Stimulated activated CD4-positive, alpha-beta T cell treated with anti-CD3 and anti-CD28 coated beads, Interleukin-1b, Interleukin-23, amount 100 ng/mL, for 4 hours (primary cell): ENCODE results near the gene SBF2.

Experiments used
- DNase-seq, 2 donors: peaks; one replicate each; pipeline ENCODE4 v3.0.0-alpha.2; 2020; ENCODE audit warnings: low read depth in 2 of 2

SBF2 gene

DNA sequence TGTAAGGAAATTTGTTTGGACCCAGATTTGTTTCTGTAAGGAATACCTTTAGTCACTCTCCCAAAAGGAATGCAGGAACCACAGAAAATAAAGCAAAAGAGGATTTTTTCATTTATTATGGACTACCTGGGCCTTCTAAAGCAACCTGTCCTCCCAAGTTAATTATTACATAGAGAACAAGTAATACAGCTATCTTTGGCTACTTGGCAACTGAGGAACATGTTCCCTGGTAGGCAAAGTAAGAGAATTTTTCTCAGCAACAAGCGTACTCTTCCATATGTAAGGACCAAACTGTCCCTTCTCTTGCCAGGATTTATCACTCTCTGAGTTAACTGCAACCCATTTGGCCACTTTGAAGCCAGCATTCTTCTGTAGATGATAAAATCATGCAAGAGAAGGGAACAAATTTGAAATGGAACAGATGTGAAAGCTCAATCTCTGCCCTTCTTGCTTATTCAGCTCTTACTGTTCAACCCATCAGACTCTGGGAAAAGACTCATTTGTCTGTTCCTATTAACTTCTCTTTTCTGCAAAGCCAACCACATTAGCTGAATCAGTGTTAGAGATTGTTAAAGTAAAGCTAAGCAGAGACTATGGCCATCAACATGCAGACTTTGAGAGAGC is 440.0 kb downstream of the SBF2 start:
- DNase-seq, result no peak

DNA sequence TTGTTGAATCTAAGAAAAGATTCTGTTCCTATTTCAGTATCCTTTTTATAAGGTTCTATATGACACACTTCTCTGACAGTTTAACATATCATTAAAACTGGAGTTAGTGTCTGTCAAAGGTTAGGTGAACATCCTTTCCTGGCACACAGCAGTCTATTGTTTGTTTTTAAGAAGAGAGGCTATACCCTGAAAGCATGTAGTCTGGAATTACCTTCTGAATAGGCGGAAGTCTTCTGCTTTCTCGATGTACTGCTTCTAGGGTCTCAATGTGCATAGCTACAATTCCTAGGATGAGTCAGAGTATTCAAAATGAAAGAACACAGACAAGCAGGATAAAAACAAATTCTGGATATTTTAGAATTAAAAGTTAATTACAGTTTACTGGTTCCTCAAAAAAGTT is 441.6 kb downstream of the SBF2 start:
- DNase-seq, result no peak

DNA sequence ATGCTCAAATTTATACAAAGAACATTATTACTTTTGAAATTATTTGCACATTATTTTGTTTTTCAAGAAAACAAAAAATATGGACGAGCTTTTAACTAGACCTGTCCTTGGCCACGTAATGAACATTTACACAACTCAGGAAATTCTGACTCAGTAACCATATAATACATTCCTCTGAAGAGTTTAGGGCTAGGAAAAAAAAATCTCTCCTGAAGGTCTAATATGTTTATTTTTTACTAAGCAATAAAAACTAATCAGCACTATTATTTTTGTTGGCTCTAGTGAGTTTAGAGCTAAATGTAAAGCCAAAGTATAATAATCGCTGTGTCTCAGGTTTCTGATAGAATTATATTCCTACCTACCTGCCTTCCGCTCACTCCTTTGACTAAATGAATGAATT is 442.7 kb downstream of the SBF2 start:
- no peak for DNase-seq

DNA sequence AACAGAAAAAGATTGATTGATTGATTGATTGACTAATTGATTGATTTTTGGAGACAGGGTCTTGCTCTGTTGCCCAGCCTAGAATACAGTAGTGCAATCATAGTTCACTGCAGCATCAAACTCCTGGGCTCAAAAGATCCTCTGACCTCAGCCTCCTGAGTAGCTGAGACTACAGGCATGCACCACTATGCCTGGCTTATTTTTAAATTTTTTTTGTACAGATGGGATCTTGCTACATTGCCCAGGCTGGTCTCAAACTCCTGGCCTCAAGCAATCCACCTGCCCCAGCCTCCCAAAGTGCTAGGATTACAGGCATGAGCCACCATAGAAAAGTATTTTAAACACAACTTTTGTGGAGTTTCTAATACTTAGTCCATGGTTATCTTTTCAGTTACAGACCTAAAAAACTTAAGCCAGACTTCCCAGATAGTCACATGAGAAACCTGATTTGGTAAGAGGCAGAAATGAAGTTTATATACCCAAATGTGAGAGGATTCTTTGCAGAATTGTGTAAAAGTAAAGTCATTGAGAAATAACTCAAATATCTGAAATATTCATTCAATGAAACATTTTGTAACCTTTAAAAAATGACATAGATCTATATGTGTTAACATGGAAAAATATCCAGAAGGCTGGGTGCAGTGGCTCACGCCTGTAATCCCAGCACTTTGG is 443.7 kb downstream of the SBF2 start:
- no peak for DNase-seq

DNA sequence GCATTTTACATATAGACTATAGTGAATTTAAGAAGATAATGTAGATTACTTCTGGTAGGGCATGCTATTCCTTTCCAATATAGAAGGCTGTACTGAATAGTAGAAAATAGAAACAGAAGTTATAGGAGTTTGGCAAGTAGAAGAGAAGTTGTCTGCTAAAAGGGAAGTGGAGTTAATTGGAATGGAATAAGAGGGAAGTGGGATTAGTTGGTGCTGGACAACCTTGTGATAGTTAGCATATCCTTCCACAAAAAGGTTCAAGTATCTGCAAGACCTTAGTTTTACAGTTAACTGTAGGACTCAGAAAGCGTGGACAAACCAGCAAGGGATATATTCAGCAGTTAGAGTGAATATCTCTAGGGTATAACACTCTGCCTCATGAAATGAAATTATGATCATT is 444.6 kb downstream of the SBF2 start:
- no peak for DNase-seq

DNA sequence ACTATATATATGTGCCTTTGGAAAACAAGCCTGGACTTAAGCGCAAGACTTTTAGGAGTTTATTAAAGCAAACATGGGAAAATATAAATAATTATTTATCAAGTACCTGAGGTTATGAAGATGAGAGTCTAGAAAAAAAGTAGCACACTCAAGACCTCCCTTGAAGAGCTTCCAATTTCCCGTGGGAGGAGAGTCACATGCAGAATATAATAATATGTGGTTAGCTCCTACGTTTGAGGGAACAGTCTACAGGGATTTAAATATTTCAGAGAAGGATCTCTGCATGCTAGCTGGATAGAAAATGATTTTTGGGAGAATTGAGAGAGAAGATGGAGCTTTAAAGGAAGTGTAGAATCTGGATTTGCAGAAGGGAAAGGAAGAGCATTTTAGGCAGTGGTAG is 446.4 kb downstream of the SBF2 start:
- DNase-seq, result no peak

DNA sequence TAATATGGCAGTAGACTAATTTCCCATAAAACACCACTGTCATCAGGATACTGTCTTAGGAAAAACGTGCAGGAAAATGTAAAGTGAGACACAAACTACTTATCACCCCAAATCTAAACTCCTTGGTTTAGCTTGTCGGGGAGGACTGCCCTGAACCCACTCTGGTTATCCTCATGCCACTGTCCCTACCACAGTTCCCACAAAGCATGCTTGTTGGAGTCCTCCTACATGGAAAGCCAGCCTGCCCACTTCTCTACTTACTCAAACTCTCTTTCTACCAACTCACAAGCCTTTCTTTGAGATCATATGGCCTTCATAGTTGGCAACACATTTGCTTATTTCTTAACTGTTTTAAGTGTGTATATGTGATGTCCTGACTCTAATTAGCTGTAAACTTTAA is 451.1 kb downstream of the SBF2 start:
- no peak for DNase-seq

DNA sequence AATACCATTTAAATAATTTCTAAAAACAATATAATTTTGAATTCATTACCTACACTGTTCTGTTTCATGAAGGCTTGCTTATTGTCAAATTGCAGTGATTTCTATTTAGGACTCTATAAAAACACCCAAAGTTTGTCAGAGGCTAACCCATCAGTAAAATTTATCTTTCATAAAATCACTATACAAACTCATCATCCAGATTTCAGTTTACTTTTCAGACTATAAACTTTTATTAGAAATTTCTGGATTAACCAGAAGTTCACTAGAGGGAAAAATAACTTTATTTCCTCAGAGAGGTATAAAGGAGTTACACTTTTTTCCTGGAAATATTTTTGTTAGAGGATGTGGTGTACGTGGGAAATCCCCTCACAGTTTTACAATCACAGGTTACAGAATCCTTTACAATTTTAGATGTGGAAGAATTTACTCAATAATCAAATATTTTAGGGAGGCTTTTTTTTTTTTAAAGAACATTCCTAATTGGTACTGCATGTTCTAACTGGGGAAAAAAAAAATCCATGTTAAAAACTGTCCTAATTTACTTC is 453.5 kb downstream of the SBF2 start:
- DNase-seq, result no peak

DNA sequence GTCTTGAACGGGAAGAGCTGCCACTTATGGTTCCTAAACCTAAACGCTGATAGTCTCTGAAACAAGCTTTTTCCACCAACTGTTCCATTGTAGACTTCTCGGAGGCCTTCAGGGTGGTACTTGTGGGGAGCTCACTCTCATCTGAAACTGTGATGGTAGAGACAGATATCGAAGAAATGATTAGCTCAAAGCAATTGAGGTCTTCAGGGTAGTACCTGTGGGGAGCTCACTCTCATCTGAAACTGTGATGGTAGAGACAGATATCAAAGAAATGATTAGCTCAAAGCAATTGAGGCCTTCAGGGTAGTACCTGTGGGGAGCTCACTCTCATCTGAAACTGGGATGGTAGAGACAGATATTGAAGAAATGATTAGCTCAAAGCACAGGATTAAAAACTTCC is 454.5 kb downstream of the SBF2 start:
- DNase-seq, result no peak

DNA sequence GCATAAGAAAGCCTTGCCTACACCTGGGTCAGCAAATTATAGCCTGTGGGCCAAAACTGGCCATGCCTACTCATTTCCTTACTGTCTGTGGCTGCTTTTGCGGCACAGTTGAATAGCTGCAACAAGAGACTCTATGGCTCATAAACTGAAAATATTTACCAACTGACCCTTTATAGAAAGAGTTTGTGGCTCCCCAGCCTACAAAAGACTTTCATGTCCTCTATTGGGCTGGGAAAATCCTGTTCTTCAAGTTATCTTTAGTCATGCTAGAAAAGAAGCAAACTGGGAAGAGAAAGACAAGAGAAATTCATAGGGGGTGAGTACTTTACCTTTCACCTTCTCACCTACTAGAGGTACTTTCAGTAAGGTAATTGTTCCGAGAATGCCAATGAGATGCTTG is 455.1 kb downstream of the SBF2 start:
- no peak for DNase-seq

DNA sequence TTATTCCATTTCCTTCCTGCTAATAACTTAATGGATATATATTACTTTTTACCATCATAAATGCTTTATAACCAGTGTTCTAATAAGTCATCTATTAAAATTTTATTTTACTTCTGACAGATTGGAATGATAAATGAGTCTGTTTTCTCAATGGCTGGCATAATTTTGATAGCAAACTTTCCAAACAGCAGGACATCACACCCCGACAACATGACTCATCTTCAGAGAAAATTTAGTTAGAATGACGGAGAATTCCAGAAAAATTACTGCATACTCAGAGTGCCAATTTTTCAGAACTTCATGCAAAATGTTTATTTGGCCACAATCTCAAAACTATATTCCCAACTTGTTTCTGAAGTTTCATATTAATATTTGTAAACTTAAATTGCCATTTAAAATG is 455.8 kb downstream of the SBF2 start:
- DNase-seq, result no peak

DNA sequence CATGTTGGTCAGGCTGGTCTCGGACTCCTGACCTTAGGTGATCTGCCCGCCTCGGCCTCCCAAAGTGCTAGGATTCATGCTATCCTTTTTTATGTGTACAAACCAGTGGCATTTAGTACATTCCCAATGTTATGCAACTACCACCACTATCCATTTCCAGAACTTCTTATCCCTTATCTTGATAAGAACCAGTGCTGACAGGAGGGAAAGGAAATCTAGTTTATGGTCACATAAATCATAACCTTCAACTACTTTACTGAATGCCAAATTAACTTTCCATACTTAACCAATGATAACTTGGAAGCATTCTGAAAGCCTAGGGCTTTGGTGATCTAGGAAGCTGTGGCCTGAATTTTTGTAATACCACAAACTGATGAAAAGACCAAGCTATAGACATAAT is 459.7 kb downstream of the SBF2 start:
- DNase-seq, result no peak

DNA sequence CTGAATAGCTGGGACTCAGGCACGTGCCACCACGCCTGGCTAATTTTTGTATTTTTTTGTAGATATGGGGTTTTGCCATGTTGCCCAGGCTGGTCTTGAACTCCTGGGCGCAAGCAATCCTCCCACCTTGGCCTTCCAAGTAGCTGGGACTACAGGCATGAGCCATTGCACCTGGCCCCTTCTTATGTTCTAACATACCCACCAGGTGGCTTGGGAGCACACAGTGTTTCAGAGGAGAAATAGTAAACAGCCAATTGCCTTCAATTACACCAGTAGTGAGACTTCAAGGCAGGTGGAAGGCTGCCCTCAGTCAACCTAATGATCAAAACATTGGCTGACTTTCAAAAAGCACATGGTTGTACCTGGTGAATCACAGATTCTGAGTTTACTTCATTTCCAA is 462.9 kb downstream of the SBF2 start:
- DNase-seq, result no peak

DNA sequence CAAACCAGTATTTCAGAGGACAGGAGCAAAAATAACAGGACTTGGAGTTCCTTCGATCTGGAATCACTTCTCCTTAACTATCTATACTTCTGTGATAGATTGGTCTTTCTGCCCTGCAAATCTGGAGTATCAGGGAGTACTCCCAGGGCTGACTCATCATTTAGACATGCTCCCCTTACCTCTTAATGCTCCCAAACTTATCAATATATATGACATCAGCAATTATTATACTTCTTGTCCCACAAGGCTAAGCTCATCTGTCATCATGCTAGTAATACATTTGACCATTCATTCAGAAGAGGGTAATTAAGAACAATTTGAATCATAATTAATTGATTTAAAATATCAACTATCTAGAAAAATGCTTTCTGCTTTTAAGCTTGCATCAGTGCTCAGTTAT is 466.3 kb downstream of the SBF2 start:
- DNase-seq, result no peak

DNA sequence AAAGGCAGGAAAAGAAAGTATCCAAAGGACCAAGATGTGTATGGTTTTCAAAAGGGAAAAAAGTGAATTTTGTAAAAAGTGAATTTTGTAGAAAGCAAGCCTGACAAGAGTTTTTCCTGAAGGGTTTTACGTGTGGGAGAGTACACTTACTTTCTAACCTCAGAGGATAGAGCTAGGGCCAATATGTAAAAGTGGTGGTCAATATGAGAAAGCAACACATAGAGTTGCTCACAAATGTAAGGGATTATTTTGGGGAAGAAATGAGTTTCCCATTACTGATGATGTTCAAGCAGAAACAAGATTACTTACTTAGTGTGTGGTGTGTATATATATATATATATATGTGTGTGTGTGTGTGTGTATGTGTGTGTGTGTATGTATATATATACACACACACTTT is 467.6 kb downstream of the SBF2 start:
- DNase-seq, result no peak

DNA sequence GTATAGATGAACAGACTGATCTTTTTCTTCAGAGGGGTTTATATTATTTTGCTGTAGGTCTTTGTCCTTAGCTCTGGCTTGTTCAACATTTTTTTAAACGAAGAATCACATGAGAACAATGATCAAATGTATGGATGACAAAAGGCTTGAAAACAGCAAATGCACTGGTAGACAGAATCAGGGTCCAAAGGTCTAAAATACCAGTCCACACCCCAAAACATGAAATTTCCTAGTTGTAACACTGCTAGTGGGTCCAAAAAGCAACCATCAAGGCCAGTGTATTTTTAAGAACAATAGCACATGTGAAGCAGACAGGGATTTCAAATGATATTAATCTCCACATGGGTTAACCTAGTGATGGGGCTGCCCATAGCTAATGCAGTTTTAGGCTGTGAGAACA is 468.1 kb downstream of the SBF2 start:
- DNase-seq, result no peak

DNA sequence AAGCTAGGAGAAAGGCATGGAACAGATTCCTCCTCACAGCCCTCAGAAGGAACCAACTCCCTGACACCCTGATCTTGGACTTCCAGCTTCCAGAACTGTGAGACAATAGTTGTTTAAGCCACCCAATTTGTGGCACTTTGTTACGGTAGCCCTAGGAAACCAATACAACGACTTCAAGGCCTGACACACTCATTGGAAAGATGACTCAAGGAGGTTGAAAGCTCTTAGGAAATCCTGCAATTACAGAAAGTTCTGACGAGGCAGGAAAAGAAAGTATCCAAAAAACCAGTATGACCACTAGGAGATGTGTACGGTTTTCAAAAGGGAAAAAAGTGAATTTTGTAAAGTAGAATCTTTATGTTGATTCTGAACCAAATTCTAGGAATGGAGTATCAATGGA is 468.7 kb downstream of the SBF2 start:
- no peak for DNase-seq

DNA sequence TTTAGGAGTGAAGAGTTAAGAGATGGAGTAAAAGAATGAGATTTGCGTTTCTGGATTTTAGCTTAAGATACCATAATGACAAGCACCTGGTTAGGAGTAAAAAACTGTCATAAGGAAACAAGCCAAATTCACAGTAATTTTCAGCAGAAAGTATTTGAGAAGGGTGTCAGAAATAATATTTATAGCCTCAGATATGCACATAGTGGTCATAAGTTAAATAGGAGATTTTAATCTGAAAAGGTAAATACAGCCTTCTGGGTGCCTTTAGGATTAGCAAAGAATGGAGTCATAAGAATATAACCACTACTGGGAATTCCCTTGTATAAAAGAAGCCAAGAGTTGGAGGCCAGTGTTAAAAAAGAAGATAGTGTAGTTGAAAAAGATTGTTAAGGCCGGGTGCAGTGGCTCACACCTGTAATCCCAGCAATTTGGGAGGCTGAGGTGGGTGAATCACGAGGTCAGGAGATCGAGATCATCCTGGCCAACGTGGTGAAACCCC is 470.1 kb downstream of the SBF2 start:
- DNase-seq, result no peak

DNA sequence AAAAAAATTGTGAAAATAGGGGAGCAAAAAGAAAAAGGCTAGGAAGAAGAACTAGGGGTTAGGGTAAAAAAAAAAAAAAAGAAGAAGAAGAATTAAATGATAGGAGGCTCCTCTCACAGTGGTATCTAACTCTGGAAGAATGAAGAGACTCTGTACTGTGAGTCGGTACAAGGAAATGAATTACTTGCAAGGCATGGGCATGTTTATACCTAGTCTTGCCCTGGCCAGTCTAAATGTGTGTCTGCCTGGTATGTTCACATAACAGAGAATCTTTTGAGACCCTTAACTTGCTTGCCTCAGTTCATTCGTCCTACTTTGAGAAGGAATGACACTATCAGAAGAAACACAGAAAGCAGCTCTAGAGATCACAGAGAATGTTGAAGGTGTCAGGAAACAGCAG is 470.6 kb downstream of the SBF2 start:
- no peak for DNase-seq

DNA sequence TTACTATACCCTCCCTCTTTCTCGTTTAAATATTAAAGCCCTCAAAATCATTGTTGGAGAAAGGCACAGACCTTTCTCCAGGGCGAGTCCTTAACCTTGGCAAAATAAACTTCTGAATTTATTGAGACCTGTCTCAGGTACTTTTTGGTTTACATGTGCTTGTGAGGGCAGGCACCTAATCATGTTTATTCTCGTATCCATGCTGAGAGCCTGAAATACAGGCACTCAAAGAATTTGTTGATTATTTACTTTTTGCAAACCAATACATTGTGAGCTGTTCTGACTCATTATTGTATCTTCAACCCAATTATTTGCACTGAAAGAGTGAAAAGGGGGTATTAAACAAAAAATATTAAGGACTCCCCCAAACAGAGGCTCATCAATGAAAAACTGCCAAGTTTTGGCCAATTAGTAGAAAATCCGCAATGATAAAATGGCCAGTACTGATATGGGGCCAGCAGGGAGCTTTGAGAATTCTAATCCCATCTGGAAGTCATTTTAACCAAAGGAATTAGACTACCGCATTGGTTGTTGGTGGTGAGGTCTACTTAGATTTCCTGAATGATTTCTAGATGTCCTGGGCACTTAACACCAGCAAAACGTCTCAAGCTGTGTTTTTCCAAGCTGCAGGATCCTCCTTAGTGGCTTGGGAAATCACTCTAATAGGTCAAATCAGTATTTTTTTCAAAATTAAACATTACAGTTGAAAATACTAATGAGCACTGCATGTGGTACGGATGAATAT is 472.8 kb downstream of the SBF2 start:
- DNase-seq, result no peak

DNA sequence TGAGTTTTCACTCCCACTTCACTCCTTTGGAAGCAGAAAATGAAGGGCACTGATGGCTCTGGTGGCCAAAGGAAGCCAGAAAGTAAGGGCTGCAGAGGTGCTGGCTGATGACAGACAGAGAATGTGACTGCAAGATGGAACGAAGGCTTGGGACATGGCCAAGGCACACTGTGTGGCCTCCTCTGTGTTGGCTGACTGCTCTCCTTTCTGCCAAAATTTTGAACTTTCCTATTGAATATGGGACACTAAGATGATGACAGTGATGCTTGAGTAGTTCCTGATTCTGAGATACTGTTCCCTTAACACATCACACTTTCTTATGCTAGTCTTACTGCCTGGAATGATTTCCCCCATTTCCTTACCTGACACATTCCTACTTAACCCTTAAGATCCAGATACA is 473.8 kb downstream of the SBF2 start:
- no peak for DNase-seq

DNA sequence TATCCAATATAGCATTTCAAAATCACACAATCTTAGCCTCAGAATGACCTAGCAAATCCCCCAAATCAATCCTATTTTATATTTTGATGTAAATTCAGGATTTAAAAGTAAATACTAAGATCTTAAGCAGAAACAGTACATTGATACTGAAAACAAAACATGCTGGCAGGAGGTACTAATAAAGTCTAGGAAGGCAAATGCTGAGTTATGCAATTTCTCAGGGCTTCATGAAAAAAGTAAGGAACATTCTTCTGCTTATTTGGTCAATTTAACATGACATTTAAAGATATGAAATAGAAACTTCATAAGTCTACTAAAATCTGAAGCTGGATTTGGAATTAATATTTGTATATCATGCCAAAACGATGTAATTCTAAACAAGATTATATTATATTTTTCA is 476.8 kb downstream of the SBF2 start:
- no peak for DNase-seq
